ENCODE data around the gene PNMA1. TPM values are rescaled to one million over a fixed set of nuclear protein-coding genes. Genes with fewer than 3 reads are reported as not detected.

PNMA1 gene
- total and polyA plus RNA-seq, 9 of the 15 experiments (the other 6 are each of a cell fraction or from before 2014, with no cell fraction given) = 1.7 to 26.4 (median 8.7) TPM

DNA sequence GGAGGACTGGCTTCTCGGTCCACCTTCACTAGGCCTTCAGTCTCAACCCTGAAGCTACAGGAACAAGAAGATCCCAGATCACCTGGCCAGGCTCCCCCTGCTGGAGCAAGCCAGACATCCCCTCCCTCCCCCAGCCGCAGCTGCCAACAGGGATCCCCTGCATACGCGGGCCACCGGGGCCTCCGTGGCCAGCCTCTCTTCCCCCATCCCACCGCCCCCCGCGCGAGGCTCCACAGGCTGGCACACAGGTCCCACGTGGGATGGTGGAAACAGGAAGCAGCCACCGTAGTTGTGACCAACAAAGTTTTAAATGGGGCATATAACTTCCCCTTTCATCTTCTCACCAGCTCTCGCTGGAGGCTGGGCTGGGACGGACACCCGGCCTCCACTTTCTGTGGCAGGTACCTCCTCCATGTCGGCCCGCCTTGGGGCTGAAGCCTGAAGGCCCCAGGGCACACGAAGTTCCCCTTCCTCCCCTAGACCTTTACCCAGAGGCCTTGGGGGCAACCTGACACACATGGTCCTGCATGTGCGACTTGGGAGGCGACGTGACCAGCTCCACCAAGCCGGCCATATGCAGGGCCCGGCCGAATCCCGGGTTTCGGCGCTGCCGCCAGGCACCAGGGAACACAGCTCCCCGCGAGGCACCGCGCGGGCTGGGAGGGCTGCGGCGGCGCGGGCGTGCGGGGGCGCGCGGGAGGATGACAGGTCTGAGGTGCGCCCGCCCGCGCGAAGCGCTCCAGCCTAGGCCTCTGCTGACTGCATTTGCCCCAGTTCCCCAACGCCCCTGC, 44.4 kb upstream of the PNMA1 start (continued):
- TF ChIP-seq, protein P1, sequence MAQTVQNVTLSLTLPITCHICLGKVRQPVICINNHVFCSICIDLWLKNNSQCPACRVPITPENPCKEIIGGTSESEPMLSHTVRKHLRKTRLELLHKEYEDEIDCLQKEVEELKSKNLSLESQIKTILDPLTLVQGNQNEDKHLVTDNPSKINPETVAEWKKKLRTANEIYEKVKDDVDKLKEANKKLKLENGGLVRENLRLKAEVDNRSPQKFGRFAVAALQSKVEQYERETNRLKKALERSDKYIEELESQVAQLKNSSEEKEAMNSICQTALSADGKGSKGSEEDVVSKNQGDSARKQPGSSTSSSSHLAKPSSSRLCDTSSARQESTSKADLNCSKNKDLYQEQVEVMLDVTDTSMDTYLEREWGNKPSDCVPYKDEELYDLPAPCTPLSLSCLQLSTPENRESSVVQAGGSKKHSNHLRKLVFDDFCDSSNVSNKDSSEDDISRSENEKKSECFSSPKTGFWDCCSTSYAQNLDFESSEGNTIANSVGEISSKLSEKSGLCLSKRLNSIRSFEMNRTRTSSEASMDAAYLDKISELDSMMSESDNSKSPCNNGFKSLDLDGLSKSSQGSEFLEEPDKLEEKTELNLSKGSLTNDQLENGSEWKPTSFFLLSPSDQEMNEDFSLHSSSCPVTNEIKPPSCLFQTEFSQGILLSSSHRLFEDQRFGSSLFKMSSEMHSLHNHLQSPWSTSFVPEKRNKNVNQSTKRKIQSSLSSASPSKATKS (CRISPR knock-in tag; IDR thresholded peaks at IDR 0.05) = no peak
- TF ChIP-seq MCM3 (IDR thresholded peaks at IDR 0.05) = no peak
- TF ChIP-seq, protein P2, sequence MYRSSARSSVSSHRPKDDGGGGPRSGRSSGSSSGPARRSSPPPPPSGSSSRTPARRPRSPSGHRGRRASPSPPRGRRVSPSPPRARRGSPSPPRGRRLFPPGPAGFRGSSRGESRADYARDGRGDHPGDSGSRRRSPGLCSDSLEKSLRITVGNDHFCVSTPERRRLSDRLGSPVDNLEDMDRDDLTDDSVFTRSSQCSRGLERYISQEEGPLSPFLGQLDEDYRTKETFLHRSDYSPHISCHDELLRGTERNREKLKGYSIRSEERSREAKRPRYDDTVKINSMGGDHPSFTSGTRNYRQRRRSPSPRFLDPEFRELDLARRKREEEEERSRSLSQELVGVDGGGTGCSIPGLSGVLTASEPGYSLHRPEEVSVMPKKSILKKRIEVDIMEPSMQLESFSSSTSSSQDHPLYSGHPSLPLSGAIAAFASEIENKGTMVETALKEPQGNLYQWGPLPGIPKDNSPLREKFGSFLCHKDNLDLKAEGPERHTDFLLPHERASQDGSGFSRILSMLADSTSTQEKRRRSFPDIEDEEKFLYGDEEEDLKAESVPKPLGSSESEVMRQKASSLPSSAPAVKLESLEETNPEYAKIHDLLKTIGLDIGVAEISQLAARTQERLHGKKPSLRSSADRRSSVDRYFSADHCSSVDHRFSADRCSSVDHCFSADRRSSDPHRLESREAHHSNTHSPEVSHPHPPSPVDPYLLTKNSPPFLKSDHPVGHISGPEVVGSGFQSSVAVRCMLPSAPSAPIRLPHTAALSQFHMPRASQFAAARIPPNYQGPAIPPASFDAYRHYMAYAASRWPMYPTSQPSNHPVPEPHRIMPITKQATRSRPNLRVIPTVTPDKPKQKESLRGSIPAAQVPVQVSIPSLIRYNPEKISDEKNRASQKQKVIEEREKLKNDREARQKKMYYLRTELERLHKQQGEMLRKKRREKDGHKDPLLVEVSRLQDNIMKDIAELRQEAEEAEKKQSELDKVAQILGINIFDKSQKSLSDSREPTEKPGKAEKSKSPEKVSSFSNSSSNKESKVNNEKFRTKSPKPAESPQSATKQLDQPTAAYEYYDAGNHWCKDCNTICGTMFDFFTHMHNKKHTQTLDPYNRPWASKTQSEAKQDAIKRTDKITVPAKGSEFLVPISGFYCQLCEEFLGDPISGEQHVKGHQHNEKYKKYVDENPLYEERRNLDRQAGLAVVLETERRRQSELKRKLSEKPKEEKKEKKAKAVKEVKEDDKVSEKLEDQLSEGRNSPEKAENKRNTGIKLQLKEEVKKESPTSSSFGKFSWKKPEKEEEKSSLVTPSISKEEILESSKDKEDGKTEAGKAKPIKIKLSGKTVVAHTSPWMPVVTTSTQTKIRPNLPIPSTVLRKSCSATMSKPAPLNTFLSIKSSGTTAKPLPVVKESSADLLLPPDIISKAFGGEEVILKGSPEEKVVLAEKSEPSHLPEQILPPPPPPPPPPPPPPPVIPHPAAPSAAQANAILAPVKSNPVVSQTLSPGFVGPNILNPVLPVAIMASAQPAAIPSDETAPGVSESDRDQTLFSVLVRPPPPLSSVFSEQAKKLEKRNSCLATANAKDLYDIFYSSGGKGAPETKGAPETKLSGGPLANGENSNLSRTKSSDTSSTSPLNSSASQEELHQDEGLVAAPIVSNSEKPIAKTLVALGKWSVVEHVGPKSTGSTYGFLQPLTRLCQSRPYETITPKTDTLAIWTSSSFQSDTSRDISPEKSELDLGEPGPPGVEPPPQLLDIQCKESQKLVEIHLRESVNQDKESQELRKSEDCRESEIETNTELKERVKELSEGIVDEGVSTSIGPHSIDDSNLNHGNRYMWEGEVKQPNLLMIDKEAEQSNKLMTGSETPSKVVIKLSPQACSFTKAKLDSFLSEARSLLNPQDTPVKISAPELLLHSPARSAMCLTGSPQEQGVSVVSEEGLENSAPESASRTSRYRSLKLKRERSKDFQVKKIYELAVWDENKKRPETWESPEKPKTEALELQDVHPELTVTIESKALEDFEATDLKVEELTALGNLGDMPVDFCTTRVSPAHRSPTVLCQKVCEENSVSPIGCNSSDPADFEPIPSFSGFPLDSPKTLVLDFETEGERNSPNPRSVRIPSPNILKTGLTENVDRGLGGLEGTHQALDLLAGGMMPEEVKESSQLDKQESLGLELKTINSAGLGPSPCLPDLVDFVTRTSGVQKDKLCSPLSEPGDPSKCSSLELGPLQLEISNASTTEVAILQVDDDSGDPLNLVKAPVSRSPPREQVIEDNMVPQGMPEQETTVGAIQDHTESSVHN (IDR thresholded peaks at IDR 0.05; ENCODE audit: borderline replicate concordance in 1 of 2, low read depth in 1 of 2) = no peak
- TF ChIP-seq, protein P3, sequence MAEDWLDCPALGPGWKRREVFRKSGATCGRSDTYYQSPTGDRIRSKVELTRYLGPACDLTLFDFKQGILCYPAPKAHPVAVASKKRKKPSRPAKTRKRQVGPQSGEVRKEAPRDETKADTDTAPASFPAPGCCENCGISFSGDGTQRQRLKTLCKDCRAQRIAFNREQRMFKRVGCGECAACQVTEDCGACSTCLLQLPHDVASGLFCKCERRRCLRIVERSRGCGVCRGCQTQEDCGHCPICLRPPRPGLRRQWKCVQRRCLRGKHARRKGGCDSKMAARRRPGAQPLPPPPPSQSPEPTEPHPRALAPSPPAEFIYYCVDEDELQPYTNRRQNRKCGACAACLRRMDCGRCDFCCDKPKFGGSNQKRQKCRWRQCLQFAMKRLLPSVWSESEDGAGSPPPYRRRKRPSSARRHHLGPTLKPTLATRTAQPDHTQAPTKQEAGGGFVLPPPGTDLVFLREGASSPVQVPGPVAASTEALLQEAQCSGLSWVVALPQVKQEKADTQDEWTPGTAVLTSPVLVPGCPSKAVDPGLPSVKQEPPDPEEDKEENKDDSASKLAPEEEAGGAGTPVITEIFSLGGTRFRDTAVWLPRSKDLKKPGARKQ (CRISPR knock-in tag; IDR thresholded peaks at IDR 0.05) = no peak
- TF ChIP-seq, protein P4, sequence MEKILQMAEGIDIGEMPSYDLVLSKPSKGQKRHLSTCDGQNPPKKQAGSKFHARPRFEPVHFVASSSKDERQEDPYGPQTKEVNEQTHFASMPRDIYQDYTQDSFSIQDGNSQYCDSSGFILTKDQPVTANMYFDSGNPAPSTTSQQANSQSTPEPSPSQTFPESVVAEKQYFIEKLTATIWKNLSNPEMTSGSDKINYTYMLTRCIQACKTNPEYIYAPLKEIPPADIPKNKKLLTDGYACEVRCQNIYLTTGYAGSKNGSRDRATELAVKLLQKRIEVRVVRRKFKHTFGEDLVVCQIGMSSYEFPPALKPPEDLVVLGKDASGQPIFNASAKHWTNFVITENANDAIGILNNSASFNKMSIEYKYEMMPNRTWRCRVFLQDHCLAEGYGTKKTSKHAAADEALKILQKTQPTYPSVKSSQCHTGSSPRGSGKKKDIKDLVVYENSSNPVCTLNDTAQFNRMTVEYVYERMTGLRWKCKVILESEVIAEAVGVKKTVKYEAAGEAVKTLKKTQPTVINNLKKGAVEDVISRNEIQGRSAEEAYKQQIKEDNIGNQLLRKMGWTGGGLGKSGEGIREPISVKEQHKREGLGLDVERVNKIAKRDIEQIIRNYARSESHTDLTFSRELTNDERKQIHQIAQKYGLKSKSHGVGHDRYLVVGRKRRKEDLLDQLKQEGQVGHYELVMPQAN (IDR thresholded peaks at IDR 0.05; ENCODE audit: borderline replicate concordance) = peak; percentile 32; the same call in 1 of the 2 replicates
- no peak for TF ChIP-seq TAF15 (IDR thresholded peaks at IDR 0.05; ENCODE audit: low read depth, low read length)
- TF ChIP-seq GABPA (tag; conservative IDR thresholded peaks at IDR 0.05; ENCODE audit: low read depth) = no peak
- no peak for TF ChIP-seq BDP1 (IDR thresholded peaks at IDR 0.05; ENCODE audit: insufficient read depth, insufficient read length)
- TF ChIP-seq, protein P5, sequence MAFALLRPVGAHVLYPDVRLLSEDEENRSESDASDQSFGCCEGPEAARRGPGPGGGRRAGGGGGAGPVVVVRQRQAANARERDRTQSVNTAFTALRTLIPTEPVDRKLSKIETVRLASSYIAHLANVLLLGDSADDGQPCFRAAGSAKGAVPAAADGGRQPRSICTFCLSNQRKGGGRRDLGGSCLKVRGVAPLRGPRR (CRISPR knock-in tag; IDR thresholded peaks at IDR 0.05) = no peak
- TF ChIP-seq SETDB1 (IDR thresholded peaks at IDR 0.05; ENCODE audit: low read length) = no peak
